Upper lobe of left lung (tissue), 4 donors: ENCODE data around the gene SLC29A1.

Source experiments
- POLR2A ChIP-seq, 4 donors: fragments of 450-650 bp; IDR thresholded peaks; one replicate each; pipeline ENCODE4 v1.5.1; 2016 to 2017; ENCODE audit warnings: antibody characterized with exemption in 4 of 4, mild to moderate bottlenecking in 2 of 4
- POLR2AphosphoS5 ChIP-seq, 2 donors: sonication (generic); formaldehyde crosslinking; IDR thresholded peaks; one replicate each; pipeline ENCODE4 v1.5.1; 2017; ENCODE audit warnings: antibody characterized with exemption in 2 of 2
- TF ChIP-seq, protein P1 (sequence below), 6 experiments: fragments of 450-650 bp in 4 of 6; fragments of 200-600 bp in 2 of 6; sonication (generic) in 2 of 6; IDR thresholded peaks; one replicate each; pipeline ENCODE4 v1.5.1; 2016 to 2019; ENCODE audit warnings: antibody characterized with exemption in 6 of 6

DNA sequence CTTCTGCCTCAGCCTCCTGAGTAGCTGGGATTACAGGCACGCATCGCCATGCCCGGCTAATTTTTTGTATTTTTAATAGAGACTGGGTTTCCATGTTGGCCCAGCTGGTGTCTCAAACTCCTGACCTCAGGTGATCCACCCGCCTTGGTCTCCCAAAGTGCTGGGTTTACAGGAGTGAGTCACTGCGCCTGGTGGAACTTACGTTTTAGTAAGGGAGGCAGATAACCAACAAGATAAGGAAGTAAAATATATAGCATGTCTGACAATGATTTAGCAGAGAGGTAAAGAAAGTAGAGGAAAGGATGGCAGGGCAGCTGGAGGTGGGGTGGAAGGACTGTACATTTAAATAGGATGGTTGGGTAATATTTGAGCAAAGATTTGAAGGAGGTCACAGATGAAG, 19.4 kb upstream of the SLC29A1 start:
- TF ChIP-seq, protein P1, sequence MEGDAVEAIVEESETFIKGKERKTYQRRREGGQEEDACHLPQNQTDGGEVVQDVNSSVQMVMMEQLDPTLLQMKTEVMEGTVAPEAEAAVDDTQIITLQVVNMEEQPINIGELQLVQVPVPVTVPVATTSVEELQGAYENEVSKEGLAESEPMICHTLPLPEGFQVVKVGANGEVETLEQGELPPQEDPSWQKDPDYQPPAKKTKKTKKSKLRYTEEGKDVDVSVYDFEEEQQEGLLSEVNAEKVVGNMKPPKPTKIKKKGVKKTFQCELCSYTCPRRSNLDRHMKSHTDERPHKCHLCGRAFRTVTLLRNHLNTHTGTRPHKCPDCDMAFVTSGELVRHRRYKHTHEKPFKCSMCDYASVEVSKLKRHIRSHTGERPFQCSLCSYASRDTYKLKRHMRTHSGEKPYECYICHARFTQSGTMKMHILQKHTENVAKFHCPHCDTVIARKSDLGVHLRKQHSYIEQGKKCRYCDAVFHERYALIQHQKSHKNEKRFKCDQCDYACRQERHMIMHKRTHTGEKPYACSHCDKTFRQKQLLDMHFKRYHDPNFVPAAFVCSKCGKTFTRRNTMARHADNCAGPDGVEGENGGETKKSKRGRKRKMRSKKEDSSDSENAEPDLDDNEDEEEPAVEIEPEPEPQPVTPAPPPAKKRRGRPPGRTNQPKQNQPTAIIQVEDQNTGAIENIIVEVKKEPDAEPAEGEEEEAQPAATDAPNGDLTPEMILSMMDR (IDR thresholded peaks at IDR 0.05), result no peak
- no peak for TF ChIP-seq POLR2A (IDR thresholded peaks at IDR 0.05)
- no peak for TF ChIP-seq POLR2AphosphoS5 (IDR thresholded peaks at IDR 0.05)
